LNCaP clone FGC (cell line): ENCODE data around the gene ABCA12.

Experiments
- DNase-seq: peaks from one replicate; pipeline ENCODE4 v3.0.0-alpha.2; 2011; ENCODE audit warnings: low read depth
- H3K4me3 ChIP-seq: 2 replicates; pipeline ENCODE4 v1.5.1; 2011; ENCODE audit warnings: mild to moderate bottlenecking, low read depth, low read length, control low read depth
- TF ChIP-seq, protein P1 (sequence below): IDR thresholded peaks from 2 replicates; pipeline ENCODE4 v1.5.1; 2012; ENCODE audit warnings: mild to moderate bottlenecking; ENCODE audit not compliant: control insufficient read depth, insufficient read depth; ENCODE audit errors: extremely low read depth

Gene ABCA12

DNA sequence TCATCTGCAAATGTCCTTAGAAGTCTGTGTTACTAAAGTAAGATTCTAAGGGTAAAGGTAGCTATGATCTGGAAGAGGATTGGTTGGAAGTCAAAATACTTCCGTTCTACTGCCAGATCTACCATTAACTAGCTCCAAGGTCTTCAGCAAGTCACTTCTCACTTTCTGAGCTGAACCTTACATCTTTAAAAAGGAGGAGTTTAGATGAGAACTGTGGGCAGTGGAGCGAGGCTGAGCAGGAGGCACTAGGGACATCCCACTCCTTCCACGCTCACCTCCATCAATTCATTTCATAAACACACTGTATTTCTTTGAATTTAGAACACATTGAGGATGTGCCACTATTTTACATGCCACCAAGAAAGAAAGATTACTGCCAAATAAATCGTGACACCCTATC lies 143.0 kb downstream of the ABCA12 start:
- H3K4me3 ChIP-seq = no peak overlapping the region
- DNase-seq = no peak
- TF ChIP-seq, protein P1, sequence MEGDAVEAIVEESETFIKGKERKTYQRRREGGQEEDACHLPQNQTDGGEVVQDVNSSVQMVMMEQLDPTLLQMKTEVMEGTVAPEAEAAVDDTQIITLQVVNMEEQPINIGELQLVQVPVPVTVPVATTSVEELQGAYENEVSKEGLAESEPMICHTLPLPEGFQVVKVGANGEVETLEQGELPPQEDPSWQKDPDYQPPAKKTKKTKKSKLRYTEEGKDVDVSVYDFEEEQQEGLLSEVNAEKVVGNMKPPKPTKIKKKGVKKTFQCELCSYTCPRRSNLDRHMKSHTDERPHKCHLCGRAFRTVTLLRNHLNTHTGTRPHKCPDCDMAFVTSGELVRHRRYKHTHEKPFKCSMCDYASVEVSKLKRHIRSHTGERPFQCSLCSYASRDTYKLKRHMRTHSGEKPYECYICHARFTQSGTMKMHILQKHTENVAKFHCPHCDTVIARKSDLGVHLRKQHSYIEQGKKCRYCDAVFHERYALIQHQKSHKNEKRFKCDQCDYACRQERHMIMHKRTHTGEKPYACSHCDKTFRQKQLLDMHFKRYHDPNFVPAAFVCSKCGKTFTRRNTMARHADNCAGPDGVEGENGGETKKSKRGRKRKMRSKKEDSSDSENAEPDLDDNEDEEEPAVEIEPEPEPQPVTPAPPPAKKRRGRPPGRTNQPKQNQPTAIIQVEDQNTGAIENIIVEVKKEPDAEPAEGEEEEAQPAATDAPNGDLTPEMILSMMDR = no peak

DNA sequence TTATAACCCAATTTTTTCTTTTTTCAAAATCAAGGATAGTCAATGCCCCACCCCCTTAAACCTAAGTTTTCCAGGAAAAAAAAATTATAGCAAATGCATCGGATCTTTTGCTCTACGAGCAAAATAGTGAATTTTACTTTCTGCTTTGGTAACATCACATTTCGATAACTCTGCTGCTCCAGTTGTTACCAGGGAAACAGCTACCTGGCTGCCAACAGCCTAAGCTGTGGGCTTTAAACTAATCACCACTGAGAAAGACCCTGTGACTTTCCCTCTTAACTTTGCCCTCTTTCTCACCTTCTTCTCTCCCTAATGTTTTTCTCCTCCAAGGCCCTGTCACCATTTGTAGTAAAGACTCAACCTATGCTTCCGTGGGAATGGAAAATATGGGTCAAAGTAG lies 145.5 kb downstream of the ABCA12 start:
- TF ChIP-seq, protein P1 = no peak
- no peak overlapping the region for H3K4me3 ChIP-seq
- no peak for DNase-seq

DNA sequence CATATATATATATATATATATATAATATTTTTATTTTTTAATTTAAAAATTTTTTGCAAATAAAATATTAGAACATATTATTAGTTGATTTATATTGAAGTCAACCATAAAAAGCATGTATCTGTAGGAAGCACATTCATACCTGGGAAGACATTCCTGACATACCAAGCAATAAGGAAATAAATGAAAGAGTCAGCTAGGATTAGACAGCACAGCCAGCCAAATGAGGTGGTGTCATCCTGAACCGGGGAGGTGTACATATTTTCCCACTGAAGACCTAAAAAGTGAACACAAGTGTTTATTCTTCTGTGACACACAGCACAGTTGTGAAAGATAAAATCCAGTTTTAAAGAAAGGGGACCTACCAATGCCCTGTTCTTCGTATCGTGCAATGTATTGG lies 149.2 kb downstream of the ABCA12 start:
- TF ChIP-seq, protein P1 = no peak

DNA sequence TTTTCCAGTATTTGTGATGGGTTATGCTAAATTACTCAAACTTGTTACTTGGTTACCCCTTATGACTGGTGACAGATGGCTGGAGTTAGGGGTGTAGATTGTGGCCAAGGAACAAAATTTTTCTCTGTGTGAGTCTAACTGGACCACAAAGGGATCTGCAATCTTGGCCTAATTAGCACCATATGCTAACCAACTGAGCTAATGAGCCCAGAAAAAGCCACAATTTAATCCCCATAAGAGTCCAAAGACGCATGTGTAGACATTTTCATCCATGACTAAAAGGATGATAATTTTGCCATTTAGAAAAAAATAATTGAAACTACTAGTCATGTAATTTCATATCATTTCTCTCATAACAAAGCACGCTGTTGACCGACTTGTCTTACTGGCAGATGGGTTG lies 151.2 kb downstream of the ABCA12 start:
- H3K4me3 ChIP-seq = no peak overlapping the region
- TF ChIP-seq, protein P1 = no peak
- DNase-seq = no peak

More for the DNA sequence above, 149.2 kb downstream of the ABCA12 start:
- no peak overlapping the region for H3K4me3 ChIP-seq
- DNase-seq = no peak

DNA sequence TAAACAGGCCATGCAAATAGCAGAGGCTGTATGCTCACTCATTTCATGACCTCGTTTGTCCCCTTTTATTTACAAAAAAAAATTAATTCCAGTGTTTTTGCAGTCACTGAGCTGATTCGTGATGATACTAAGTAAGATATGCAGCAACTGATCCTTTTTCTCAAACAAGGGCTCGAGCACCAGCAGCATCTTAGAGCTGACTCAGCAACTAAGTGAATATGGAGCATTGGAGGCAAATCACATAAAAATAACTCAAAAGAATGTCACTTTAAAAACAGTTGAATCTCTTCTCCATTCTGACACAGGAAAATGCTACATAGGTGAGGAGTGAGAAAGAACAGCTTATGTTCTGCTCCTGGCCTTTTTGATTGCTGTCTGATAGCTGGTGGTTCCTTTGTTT lies 152.8 kb downstream of the ABCA12 start:
- DNase-seq = no peak
- TF ChIP-seq, protein P1 = no peak
- no peak overlapping the region for H3K4me3 ChIP-seq

DNA sequence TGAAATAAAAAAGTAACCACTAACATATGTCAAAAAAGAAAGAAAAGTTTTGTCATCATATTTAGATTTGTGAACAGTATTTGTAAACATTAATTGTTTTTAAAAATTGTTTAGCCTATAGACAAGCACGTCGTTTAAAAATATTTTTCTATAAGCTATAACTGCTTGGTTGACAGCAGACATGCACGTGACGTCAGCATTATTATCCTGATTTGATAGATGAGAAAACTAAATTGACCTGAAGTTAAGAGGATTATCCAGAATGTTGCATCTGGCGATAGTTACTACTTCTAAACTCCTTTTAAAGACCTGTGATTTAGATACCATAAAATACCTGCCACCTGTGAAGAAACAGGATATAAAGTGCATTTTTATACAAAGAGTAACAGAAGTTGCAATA lies 172.0 kb downstream of the ABCA12 start:
- no peak for DNase-seq
- TF ChIP-seq, protein P1 = no peak
- H3K4me3 ChIP-seq = no peak overlapping the region

DNA sequence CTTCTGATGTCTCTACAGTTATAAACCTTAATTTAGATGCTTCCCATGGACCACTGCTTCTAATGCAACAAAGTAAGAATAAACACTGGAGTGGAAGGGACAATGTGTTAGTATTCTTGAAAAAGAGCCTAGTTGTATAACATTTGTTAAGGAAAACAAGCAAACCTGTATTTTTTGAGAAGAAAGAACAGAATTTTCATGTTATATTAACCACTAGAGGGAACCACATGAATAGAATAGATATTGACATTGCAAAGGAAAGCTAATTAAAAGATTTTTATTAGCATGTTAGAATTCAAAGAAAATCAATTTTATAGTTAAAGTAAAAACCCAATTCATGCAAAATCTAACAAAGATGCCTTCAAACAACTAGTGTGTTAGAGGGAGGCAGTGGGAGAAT lies 177.7 kb downstream of the ABCA12 start:
- no peak for DNase-seq
- TF ChIP-seq, protein P1 = no peak
- H3K4me3 ChIP-seq = no peak overlapping the region
